SU-DHL-6 (cell line): ENCODE data around the gene CAP2.

Experiments used
- CTCF ChIP-seq: fragments of 200-600 bp; sonication (generic); IDR thresholded peaks from one replicate; pipeline ENCODE4 v1.5.1; 2017; ENCODE audit warnings: antibody characterized with exemption, mild to moderate bottlenecking, low read length, moderate library complexity; ENCODE audit not compliant: insufficient read depth, poor library complexity, severe bottlenecking
- EZH2phosphoT487 ChIP-seq: fragments of 200-600 bp; sonication (generic), shearing (Covaris generic); conservative IDR thresholded peaks from 2 replicates; pipeline ENCODE4 v1.6.1; 2018; ENCODE audit warnings: mild to moderate bottlenecking, antibody characterized with exemption, low read length, moderate library complexity, mixed read lengths

GRCh38 chr6:17415321-17415720, 21.9 kb downstream of the CAP2 start:
- TF ChIP-seq CTCF (no peak), EZH2phosphoT487 (no peak)
